GM12801 (cell line): ENCODE data around the gene CDH4.

Source experiments
- CTCF ChIP-seq: IDR thresholded peaks from one replicate; pipeline ENCODE4 v1.5.1; 2011; ENCODE audit warnings: control low read depth; ENCODE audit not compliant: insufficient read length; ENCODE audit errors: extremely low read depth

The CDH4 gene

GRCh38 chr20:61405007-61405406 is 152.9 kb downstream of the CDH4 start:
- TF ChIP-seq CTCF: no peak

- TF ChIP-seq CTCF: no peak
Observed at GRCh38 chr20:61407561-61407960, 155.5 kb downstream of the CDH4 start.

- no peak for TF ChIP-seq CTCF
Observed at GRCh38 chr20:61408951-61409740, 157.1 kb downstream of the CDH4 start.

GRCh38 chr20:61411743-61412142 is 159.7 kb downstream of the CDH4 start:
- no peak for TF ChIP-seq CTCF

GRCh38 chr20:61413752-61414151 is 161.7 kb downstream of the CDH4 start:
- no peak for TF ChIP-seq CTCF

- TF ChIP-seq CTCF: no peak
Observed at GRCh38 chr20:61414455-61414991, 162.5 kb downstream of the CDH4 start.

GRCh38 chr20:61416546-61416945 is 164.5 kb downstream of the CDH4 start:
- no peak for TF ChIP-seq CTCF
